Measurements from ENCODE around the gene NOP14. TPM values are rescaled to one million over a fixed set of nuclear protein-coding genes. Genes with fewer than 3 reads are reported as not detected.

The NOP14 gene
- total RNA-seq, 1 donor from 2014 or later = 12.3 TPM

- intact Hi-C loops (cut with DNase I) = no loop called here
- no peaks in the 10 kb centered on the region for H3K4me1 ChIP-seq
- no peaks in the 10 kb centered on the region for H3K9me3 ChIP-seq
- no peaks in the 10 kb centered on the region for H3K27me3 ChIP-seq
- peaks cover 75 to 96% of the 10 kb centered on the region in 2 donors for H3K36me3 ChIP-seq
- no peak for DNase-seq (ENCODE audit: low spot score in 2 of 2)
- H3K27ac ChIP-seq = no peak overlapping the region
- no peak overlapping the region for H3K4me3 ChIP-seq
- no peak for TF ChIP-seq CTCF (IDR thresholded peaks at IDR 0.05)
Observed at GRCh38 chr4:2953496-2953895, 9.7 kb downstream of the NOP14 start.

GRCh38 chr4:2950221-2950989, 12.8 kb downstream of the NOP14 start:
- no peak for TF ChIP-seq CTCF (IDR thresholded peaks at IDR 0.05)
- Histone ChIP-seq H3K27me3 (no peaks in the 10 kb centered on the region), H3K4me3 (no peak overlapping the region), H3K9me3 (no peaks in the 10 kb centered on the region), H3K36me3 (peaks cover 80 to 94% of the 10 kb centered on the region in 2 donors), H3K4me1 (no peaks in the 10 kb centered on the region), H3K27ac (no peak overlapping the region)
- no peak for DNase-seq (ENCODE audit: low spot score in 2 of 2)
- intact Hi-C loops (cut with DNase I) = no loop called here

- no peak overlapping the region for H3K27ac ChIP-seq
- no peaks in the 10 kb centered on the region for H3K27me3 ChIP-seq
- no peaks in the 10 kb centered on the region for H3K9me3 ChIP-seq
- no peaks in the 10 kb centered on the region for H3K4me1 ChIP-seq
- DNase-seq (ENCODE audit: low spot score in 2 of 2) = no peak
- peaks cover 85 to 98% of the 10 kb centered on the region in 2 donors for H3K36me3 ChIP-seq
- H3K4me3 ChIP-seq = no peak overlapping the region
- no peak for TF ChIP-seq CTCF (IDR thresholded peaks at IDR 0.05)
- intact Hi-C loops (cut with DNase I) = no loop called here
Observed at GRCh38 chr4:2949782-2950125, 13.5 kb downstream of the NOP14 start.

GRCh38 chr4:2948895-2949781, 14.1 kb downstream of the NOP14 start:
- Histone ChIP-seq H3K9me3 (no peaks in the 10 kb centered on the region), H3K4me1 (no peaks in the 10 kb centered on the region), H3K4me3 (no peak overlapping the region), H3K27me3 (no peaks in the 10 kb centered on the region), H3K36me3 (peaks cover 84 to 98% of the 10 kb centered on the region in 2 donors), H3K27ac (no peak overlapping the region)
- peak in 2 of 3 experiments; percentile 9 to 24 for TF ChIP-seq CTCF (IDR thresholded peaks at IDR 0.05)
- DNase-seq (ENCODE audit: low spot score in 2 of 2) = no peak
- intact Hi-C loops (cut with DNase I) = no loop called here

GRCh38 chr4:2947926-2948325, 15.3 kb downstream of the NOP14 start:
- H3K4me3 ChIP-seq = no peak overlapping the region
- H3K4me1 ChIP-seq = no peaks in the 10 kb centered on the region
- intact Hi-C loops (cut with DNase I) = no loop called here
- no peaks in the 10 kb centered on the region for H3K27me3 ChIP-seq
- H3K27ac ChIP-seq = no peak overlapping the region
- no peaks in the 10 kb centered on the region for H3K9me3 ChIP-seq
- no peak for TF ChIP-seq CTCF (IDR thresholded peaks at IDR 0.05)
- H3K36me3 ChIP-seq = peaks cover 88 to 98% of the 10 kb centered on the region in 2 donors
- no peak for DNase-seq (ENCODE audit: low spot score in 2 of 2)
